Measurements from ENCODE around the gene NPAS2.

- no peak for TF ChIP-seq CTCF (conservative IDR thresholded peaks at IDR 0.05 in 1 of 2, IDR thresholded peaks at IDR 0.05 in 1 of 2; ENCODE audit: extremely low read depth in 1 of 2, insufficient read depth in 1 of 2, low read depth in 1 of 2, low read length in 2 of 2)
- TF ChIP-seq EZH2 (IDR thresholded peaks at IDR 0.05; ENCODE audit: borderline replicate concordance, low read length) = no peak
Observed at GRCh38 chr2:100852447-100852846, 32.5 kb downstream of the NPAS2 start.

All from mammary epithelial cell (primary cell).